ENCODE results near the gene UNKL.

The UNKL gene

DNA sequence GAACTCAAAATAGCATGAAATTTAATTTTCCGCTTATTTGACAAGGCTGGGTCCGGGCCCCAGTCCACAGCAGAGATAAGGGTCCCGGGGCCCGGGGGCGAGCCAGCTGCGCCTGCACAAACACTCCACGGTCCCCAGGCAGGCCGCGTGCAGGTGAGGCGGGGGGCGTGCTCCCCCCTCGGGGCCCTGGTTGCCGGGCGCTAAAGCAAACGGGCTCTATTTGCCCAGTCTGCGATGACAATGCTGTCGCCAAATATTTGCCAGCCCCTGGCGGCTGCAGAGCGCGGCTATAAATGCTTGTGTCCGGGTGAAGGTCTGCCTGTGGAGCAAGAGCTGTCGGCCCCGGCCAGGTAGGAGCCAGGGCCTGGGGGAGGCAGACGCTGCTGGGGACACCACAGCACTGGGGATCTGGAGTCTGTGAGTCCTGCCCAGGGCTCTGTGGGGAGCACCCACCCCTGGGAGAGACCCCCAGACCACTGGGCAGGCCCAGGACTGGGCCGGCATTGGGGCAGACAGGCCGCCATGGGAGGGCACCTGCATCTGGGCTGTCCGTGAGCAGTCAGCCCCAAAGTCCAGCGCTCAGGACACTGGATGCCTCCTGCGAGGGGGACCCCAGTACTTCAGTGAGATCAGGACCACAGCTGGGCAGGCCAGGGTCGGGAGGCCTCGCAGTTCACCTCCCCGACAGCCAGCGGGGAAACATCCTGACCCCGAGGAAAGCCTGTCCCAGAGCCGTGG is 16.4 kb upstream of the UNKL start, which contains the start of gene PERCC1:
PERCC1 (plus strand) TSS at position 320 of the 738 bp plus-strand sequence. CDS start 1,516 bp downstream, outside the sequence.
- DNase-seq: peak; percentile 95

DNA sequence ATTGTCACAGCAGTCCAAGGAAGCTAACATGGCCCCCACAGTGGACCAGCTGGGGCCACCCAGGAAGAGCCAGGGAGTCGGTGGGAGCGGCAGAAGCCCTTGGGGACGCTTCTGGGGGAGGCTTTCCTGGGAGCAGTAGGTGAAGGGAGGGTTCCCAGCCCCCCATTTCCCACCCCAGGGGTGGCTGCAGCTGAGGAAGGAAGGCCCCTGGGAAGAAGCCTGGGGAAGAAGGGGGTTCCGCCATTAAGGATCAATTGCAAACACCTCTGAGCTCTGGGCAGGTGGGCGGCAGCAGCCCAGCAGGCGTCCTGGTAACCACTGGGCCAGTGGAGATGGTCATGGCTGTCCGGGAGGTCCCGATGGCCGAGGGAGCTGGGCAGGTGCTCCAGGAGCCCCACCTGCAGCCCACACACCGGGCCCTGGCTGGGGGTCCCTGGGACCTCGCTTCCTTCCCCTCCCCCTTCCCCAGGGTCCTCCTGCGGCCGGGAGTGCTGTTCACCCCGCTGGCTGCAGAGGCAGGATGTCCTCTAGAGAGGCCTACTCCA is 15.8 kb upstream of the UNKL start:
- DNase-seq: no peak

DNA sequence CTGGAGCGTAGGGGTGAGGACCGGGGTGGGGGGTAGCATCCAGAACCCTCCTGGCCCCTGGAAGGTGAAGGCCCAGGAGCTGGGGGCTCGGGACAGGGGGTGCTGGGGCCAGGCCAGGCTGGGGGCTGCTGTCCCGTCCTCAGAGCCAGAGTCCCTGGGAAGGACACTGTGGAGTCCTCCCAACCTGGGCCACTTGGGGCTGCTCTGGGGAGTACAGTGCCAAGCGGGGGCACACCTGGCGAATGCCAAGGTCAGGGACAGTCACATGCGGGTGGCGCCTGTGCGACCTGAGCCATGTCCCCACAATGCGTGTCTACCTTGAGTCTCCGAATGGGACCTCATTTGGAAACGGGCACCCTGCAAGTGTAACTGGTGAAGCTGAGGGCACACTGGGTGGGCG is 15.1 kb upstream of the UNKL start:
- DNase-seq: no peak

DNA sequence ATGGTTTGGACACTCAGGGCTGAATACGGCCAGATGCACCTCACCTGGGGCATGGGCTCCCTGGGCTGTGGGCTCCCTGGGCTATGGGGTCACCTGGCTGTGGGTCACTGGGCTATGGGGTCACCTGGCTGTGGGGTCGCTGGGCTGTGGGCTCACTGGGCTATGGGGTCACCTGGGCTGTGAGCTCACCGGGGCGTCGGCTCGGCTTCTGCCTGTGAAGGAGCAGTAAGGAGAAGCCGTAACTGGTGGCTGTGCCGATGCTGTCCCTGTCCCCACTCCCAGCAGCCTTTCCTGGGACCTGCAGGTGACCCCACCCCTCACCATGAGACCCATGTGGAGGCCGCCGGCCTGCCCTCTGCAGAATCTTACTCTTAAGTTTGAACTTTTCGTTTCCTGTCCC is 14.5 kb upstream of the UNKL start:
- DNase-seq: no peak

DNA sequence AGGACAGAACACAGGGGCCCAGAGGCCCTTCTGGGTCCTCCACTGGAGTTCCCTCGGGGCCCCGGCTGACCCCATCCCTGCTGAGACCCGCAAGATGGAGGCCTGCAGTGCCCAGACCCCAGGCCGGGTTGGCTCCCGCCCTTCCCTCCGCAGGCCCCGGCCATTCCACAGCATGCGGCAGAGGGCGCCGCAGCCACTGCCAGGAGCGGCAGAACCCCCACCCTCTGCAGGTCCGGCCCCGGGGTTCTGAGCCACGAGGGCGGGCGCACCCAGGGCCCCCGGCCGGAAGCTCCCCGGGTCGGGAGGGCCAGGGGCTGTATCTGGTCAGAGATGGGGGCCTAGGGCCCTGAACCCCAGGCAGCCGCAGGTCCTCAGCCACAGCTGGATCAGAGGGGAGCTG is 14.0 kb upstream of the UNKL start:
- no peak for DNase-seq

DNA sequence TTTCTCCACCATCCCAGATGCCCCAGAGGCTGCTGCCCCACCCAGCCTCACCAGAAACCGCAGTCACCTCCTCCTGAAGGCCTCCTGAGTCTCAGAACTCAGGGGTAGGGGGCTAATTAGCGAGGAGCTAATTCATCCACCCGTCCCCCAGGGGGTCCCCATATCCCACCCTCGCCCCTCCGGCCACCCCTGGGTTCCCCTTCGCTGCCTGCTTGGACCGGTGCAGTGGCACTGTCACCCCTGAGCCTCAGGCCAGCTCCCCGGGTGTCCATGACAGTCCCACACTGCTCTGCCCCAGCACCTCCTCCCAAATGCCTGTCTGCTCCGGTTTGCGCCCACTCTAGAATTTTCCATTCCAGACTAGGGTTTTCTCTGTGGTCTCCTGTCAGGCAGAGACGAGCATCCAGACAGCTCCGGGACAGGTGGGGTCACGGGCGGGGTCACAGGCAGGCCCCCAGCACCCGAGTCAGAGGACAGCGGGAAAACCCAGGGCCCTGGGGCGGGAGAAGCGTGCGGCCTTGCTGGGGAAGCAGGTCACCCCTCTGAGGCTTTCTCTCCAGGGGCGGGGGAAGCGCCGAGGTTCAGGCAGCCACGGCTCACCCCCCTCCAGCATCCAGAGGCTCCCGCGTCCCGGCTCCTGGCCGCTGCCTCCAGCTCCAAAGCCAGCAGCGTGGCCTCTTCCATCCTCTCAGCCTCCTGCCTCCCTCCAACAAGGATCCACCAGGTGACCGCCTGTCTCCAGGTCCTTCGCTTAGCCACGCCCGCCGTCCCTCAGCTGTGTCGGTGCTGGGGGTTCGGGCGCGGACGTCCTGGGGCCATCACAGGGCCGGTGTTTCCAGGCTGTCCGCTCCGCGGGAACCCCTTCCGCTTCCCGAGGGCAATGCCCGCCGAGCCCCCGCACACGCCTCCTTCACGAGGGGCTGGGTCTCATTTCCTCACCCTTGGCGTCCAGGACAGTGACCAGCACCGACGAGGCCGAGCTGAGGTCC is 13.3 kb upstream of the UNKL start:
- no peak for DNase-seq

DNA sequence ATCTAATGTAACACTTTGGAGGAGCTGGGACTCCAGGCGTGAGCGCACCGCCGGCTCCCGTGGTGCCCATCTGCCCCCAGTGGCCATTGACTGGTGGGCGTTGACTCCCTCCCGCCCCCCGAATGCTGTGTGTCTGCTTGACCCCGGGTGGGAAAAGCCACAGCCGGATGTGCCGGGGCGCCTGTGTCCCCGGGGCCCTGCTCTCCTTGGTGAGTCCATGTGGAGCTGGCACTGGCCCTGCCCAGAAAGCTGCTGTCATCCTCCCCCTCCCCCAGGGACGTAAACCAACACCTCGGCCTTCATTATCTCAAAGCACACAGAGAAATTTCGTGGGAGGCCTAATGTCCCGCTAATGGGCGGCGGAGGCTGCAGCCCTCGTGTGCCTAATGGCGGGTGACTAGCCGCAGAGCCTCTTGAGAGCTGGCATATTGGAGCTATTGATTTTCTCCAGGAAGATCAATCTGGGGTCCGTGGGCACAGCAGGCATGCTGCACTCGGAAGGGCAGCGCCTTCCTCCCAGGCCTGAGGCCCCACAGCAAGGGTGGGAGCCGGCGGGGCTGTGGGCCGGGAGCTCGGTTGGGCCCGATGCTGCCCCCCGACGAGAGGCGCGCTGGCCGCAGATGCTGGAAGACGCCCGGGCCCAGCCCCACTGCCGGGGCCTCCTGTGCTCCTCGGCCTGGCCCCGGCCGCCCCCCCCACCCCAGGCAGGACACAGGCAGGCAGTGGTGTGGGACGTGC is 12.4 kb upstream of the UNKL start:
- peak; percentile 59 for DNase-seq

DNA sequence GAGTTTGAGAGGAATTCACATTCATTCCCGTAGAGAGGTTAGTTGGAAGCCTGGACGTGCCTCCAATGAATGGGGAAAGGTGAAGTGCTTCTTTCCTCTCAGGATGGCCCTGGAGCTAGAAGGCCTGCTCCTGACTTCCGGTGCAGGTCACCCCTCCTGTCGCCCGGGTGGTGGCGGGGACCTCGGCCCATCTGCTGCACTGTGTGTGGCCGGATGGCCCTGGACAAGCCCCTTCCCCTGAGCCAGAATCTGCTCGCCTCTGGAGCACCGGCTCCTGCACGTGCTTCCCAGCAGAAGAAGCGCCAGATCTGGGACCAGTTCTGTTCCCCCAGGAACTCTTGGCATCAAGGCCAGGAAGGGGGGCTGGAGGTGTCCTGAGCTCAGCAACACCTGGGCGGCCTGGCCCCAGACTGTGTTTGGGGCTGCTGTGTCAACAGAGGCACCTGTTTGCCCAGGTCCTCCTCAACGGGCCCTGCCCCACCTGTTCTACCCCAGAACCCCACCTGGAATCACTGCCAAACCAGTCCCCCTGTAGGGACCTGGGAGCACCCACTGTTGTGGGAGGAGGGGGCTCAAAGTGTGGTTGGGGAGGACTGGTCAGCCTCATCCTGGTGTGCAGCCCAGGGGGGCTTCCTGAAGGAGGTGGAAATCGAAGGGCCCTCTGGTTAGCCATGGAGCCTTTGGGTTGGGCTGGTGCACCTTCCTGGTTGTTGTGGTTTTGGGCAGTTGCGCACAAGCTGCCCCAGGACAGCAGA is 11.3 kb upstream of the UNKL start:
- peak; percentile 17 for DNase-seq

DNA sequence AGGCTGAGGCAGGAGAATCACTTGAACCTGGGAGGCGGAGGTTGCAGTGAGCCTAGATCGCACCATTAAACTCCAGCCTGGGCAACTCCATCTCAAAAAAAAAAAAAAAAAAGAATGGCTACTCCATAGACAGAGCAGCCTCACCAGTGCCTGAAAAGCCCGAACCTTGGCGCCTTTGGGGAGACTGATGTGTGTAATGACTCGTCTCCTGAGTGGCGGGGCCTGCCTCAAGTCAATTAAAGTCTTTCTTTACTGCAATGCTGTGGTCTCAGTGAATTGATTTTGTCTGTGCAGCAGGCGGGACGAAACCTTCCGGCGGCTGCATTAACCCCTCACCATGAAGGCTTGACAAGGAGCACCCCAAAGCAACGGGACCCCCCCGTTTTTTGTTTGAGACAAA is 9.5 kb upstream of the UNKL start:
- no peak for DNase-seq

DNA sequence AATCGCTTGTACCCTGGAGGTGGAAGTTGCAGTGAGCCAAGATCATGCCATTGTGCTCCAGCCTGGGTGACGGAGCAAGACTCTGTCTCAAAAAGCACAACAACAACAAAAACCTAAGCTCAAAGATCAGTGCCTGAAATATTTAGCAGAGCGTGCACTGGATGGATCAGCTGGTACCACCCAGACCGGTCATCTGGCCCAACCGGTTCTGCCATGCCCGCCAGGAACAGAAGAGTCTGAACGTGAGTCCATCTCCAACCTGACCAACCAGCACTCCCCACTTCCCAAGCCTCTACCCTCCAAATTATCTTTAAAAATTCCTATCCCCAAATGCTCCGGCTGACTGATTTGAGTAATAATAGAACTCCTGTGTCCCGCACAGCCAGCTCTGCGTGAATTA is 7.6 kb upstream of the UNKL start:
- DNase-seq: no peak

DNA sequence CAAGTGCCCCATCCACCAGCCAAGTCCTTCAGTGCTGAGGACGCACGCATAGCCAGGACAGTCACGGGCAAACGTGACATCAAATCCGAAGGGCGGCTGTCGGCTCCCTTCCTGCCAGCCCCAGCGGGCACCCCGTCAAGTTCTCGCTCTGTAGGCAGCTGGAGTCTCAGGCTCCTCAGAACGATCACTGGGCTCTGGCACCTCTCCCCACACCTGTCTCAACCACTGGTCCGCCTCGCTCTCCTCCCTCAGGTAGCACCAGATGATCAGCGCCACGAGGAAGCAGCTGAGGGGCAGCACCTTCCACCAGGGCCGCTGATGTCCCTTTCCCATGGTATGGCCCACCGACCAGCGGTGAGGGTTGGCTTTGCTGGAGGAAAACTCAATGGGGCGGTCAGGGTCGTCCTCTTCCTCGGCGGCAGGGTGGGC is 5.6 kb upstream of the UNKL start:
- peak; percentile 29 for DNase-seq

DNA sequence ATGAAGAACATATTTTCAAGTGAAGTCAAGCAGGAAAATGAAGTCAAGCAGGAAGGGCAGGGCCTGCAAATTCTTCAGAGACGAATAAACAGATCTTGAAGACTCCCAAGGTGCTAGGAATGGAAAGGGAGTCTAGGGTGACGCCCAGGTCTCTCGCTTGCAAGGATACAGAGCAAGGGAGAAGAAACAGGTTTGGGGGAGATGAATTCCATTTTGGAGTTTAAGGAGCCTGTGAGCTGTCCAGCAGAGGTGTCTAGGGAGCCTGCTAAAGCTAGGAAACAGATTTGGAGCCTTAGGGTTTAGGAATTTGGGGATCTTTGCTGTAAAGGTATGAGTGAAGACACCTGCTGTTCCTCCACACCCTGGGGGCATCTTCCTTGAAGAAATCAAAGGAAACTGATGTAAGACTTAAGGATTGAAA is 2.0 kb upstream of the UNKL start:
- no peak for DNase-seq

DNA sequence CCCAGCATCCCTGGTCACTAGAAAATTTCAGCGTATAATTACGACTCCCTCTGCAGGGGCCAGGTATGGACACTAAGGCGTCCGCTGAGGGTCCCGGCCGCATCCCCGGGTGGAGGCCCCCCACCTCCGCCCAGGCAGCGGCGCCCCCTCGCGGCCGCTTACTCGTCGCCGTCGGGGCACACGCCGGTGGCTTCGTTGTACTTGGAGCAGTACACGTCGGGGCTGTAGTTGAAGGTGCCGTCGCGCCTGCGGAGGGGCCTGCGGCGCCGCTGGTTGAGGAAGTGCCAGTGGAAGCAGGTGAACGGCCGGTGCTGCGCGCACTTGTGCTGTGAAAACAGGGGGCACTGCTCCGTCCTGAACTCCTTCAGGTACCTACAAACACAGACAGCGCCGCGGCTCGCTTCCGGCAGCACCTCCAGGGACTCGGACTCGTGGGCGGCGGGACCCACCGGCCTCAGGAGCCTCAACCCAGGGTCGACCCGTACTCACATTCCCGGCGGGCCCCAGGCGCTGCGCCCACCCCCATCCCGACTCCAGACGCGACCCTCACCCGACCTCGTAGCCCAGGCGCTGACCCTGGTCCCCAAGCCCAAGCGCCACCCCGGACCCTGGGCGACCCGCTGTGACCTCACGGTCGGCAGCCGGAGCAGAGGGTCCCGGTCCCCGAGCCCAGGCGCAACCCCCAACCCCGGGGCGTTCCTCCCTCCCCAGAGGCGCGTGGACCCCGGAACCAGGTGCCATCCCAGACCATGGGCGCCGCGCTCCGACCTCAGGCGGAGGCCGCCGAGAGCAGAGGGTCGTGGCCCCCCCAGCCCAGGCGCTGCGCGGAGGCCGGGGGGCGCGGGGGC is 596 bp downstream of the UNKL start:
- DNase-seq: peak; percentile 80

DNA sequence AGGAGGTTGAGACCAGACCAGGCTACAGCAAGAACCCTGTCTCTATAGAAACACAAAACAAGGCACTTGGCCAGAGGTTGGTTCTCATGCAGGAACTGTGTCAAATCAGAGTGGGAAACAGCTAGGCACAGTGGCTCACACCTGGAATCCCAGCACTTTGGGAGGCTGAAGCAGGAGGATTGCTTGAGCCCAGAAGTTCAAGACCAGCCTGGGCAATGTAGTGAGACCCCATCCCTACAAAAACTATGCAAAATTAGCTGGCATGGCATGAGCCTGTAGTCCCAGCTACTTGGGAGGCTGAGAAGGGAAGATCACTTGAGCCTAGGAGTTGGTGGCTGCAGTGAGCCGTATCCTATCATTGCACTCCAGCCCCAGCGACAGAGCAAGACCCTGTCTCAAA is 1.7 kb downstream of the UNKL start:
- no peak for DNase-seq

DNA sequence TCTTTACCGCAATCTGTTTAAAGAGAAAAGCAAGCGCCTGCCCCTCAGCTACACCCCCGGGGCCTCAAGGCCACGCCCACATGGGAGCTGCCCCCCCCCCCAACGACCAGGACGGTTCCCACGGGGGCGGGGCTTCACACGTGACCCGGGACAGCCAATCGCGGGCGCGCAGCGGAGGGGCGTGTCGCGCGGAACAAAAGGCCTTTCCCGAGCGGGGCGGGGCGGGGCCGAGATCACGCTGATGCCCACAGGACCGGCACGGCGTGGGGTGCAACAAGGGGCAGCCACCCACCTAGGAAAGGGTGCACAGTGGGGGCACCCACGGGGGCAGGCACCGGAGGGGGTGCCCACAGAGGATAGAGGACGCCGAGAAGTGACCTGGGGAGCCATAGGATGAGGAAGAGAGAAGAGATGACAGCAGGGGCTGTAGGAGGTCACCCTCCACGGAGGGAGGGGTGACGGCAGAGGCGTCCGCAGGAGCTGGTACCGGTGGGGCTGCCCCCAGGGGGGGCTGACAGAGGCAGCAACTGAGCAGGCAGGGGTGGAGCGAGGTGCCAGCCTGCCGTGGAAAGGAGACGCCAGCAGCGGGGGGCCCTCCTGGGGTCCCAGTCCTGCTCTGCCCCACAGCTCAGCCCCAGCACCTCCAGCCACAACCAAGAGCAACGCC is 6.2 kb downstream of the UNKL start:
- peak; percentile 95 for DNase-seq

DNA sequence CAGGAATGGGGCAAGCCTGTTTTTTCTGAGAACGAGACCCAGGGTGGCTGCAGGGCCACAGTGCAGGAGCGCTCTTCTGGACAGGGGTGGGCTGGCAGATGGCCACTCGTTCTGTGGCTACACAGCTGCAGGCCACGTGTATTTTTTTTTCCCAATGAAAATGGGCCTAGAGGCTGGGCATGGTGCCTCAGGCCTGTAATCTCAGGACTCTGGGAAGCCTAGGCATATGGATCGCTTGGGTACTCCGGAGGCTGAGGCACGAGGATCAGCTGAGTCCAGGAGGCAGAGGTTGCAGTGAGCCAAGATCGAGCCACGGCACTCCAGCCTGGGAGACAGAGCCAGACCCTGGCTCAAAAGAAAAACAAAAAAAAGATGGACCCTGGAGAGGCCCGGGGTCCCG is 6.8 kb downstream of the UNKL start:
- DNase-seq: no peak

DNA sequence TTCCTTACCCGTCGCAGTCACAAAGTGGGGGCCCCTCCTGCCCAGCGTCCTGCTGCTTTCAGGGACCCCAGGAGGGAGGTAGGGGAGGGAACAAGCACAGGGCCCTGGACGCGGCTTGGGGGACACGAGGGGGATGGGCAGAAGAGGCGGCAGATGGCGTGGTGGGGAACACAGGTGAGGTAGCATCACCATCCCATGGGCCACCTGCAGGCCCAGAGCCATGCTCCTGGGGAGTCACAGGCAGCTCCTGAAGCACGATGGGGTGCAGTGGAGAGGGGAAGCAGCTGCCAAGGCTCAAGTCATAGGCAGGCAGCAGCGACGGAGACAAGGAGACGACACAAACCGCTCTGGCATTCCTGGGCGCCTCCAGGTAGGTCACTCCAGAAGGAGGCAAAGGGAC is 10.8 kb downstream of the UNKL start:
- no peak for DNase-seq

DNA sequence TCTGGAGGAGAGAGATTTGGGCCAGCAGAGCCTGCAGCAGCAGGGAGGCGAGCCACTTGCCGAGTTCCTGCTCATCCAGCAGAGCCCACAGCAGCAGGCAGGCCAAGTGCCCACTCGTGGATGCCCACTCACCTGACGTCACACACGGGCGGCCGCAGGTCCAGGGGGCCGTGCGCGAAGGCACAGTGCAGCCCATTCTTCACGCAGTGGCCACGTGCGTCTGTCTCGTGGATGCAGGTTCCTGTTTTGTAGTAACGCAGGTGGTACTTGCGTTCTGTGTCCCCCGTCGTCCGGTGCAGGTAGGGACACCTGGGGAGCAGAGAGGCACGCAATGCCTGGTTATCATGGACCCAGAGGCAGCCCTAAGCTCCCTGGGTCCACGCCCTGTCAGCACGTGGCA is 11.5 kb downstream of the UNKL start:
- DNase-seq: no peak

DNA sequence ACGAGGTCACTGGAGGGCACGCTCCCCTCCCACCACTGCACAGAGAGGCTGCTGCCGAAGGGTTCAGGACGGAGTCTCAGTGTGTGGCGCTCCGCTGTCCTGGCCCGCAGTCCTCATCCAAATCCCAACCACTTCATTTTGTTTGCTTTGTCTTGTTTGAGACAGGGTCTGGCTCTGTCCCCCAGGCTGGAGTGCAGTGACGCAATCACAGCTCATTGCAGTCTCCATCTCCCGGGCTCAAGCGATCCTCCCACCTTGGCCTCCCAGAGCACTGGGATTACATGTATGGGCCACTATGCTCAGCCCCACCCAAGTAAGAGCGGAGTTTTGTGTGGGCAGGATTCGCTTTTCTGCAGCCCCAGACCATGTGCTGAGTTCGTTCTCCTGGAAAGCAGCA is 12.7 kb downstream of the UNKL start:
- DNase-seq: no peak

DNA sequence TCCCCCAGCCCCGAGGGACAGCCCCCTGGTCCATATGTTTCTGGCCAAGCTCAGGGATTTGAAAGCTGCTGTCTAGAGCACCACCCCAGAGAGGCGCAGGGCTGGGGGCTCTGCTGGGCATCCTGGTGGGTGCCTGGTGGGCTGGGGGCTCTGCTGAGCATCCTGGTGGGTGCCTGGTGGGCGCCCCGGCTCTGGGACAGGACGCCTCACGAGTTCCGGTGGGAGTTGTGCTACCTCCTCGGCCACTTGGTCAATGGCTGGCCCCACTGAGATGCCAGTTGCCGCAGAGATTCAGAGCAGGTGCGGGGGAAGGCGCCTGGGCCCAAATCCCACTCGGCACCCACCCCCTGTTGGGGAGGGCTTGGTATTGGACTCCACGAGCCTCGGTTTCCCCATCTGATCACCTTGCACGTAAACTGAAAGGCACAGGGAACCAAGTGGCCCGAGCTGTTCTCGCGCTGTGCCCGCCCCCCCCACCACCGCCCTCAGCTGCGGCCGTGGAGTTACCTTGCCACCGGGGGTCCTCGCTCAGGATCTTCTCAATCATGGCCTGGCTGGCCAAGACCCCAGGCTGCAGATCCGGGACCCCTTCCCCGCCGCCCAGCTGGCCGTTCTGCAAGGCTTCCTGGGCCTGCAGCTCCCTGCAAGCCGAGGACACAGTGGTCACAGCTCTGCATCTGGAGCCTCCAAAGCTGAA is 13.3 kb downstream of the UNKL start:
- no peak for DNase-seq

All from NCI-H69 (cell line).